Measurements from ENCODE around the gene GPRIN3.
"Not testable (repeated sequence)": the region's sequence is repeated elsewhere in the genome, so short reads cannot be mapped to it uniquely, and the experiment has no call there.

Gene GPRIN3

DNA sequence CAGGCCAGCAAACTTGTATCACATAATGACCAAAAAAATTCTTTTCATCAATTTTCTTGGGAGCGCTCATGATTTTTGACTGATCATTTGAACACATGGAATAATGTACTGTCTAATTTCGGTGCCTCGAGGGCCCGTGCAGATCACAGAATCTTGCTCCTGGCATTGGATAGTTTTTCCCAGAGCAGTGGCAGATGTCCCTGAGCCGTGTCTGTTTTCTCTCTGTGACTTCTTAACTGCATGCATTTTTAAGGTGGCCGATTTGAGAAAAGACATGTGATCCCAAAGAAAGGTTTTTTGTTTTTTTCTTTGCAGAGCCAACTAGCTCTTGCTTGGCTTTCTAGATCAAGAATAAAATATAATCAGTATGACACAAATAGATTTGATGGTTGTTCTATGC, 19.7 kb downstream of the GPRIN3 start:
- DNase-seq: no peak

DNA sequence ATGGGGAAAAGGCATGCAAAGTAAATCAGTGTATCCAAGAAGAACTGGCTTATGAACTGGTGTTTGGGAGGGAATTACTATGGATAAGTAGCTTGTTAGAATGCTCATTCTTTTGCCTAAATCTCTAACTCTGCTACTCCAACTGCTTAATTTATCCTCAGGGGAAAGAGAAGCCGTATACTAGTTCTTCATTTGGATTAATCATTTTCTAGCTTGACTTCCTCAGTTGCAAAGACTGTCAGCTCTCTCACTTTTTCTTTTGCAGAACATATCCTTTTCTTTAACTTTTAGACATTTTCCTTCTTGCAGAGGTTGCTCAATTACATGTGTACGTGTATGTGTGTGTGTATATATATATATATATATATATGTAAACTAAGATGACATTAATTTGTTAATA, 21.9 kb downstream of the GPRIN3 start:
- no peak for DNase-seq

DNA sequence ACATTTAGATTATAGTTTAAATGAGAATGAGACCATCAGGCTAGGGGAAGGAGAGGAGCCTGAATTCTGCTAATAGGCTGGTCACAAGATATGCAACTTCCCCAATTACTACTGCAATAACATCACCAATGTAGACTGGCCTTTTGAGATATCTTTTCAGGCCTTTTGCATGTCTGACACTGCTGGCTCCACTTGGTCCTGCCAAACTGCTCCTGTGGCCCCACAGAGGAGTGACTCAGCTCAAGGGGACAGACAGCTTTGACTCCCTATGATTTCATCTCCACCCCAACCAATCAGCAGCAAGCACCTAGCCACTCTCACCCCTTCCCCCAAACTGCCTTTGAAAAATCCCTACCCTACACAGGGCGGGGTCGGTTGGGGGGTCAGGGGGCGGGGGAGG, 22.8 kb downstream of the GPRIN3 start:
- no peak for DNase-seq

DNA sequence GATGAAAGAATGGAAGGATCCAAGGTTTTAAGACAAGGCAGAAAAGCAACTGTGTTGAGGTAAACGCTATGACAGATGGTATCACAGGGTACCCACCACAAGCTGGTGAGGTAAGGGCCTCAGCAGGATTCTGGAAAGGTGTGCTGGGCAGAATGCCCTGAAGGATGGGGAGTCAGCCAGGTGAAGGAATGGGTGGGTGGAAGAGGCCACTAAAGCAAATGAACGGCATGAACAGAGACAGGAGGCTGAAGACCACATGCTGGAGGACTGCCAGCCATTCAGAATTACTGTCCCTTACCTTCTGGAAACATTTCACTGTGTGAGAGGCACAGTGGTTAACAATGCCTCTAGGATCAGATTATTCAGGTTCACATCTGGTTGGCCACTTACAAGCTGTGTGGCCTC, 23.6 kb downstream of the GPRIN3 start:
- DNase-seq: no peak

DNA sequence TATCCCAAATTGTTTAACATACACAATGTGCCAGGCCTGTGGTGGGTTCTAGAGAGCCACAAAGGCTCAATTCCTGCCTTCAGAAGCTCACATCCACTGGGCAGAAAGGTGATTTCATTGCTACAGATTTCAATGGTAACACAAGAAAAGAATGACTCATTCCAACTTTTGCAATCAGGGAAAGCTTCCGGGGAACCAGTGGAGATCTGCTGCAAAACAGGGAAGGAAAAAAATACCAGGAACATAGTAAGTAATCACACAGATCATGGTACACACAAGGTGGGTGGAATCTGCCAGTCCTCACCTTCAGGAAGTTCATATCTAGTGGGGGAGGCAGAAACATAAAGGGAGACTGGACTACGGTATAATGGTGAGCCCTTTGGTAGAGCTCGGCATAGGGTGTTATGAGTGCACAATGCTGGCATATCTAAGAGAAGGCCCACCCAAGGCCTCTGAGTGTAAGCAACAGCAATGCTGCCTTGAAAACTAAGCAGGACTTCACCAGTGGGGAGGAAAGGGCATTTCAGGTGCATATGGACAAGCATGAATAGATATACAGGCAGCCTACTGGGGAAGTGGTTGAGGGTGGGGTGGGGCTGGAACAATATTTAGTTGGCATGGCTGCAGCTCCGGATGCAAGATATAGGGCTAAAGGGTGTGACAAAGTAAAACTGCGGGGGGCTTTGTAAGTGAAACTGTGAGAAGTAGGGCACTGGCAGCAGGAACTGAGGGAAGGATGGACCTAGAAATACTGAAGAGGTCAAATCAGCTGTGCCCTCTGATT, 24.2 kb downstream of the GPRIN3 start:
- no peak for DNase-seq

DNA sequence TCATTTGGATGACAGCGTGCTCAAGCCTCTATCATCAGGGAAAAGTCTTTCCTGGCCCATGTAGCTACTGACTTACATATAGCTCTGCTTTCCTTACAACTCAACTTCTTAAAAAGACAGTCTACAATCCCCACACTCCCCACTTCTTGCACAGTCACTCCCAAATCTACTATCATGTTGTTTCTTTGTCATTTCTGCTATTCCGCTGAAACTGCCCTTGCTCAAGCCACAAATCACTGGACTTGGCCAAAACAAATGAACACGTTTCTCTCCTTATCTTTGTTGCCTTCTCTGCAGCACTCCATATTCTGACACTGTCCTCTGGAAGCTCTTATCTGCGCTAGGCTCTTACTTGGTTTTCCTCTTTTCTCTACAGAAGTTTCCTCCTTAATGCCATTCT, 28.2 kb downstream of the GPRIN3 start:
- no peak for DNase-seq

DNA sequence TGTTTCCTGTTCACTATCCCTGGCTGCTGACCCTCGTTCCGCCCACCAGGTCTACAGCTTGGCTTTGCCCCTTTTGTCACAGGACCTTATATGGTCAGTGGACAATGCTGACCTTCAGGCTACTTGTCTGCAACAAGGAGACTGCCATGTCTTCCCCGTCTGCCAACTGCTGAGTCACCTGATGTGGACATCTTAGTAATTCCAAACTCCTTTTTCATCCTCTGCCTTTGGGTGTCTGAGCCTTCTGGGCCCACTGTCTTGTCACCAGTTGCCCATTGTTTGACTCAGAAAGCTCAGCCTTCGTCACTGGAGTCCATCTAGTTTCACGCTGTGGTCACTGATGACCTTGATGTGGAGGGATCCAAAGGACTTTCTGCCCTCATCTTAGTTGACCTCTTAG, 30.2 kb downstream of the GPRIN3 start:
- no peak for DNase-seq

DNA sequence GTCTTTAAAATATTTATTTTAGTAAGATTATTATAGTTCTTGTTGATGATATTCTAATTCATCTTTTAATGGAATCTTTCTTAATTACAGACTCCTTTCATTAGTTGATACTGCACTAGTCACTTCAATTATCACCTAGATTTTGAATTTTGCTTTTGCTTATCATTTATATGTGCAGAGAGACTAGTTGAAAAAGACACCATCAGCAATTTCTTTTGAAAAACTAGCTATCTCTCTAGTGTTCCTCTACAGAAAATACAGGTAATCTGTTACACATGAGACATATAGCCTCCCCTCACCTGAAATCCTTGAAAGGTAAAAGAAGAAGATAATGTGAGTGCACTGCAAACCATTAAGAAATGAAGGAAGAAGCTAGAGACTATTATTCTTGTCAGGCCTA, 31.3 kb downstream of the GPRIN3 start:
- no peak for DNase-seq

DNA sequence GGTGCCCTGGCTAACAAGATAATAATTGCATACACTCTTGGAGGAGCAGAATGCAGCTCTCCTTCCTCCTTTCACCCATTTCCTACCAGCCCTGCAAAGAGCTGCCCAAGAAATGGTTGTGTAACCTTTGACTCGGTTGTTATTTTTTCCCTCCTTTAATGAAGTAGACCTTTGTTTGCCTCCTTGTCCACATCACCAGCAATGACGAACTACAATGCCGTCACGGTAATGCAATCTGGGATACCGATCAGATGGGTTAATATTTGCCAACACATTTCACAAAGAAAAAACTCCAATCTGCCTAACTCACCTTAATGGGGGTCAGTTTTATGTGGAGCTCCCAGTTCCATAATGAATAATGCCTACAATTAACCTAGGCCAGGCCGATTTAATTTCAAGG, 32.0 kb downstream of the GPRIN3 start:
- no peak for DNase-seq

DNA sequence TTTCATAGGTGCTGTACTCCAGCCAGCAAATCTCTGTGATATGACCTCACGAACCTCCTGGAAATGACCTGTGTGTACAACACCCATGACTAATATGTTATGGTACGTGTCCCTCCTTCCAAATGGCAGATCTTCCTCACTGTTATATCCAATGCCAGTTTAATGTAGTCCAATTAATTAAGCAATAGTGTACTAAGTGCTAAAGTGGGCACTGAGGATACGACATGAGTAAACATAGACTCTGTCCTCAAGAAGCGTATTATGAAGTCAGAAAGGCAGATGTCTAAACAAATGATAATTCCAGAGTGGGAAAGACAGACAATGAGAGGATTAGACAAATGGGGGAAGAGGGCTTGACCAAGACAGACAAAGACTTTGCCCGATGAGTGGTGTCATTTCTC, 33.9 kb downstream of the GPRIN3 start:
- DNase-seq: no peak

DNA sequence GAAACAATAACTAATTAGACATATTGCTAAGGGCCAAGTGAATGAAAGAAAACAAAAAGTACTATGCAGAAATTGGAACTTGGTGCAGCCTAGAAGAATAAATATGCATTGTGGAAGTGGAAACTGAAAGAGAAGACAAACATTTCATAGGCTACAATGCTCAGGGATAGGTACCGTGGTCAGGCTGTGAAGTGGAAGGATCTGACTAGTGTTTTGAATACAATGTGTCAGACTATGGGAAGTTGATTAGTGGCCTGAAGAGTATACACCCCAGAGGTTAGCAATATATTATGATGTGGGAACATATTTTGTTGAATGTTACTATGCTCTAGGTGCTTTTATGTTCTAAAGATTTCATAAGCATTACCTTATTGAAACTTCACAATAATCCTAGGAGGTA, 36.8 kb downstream of the GPRIN3 start:
- no peak for DNase-seq

DNA sequence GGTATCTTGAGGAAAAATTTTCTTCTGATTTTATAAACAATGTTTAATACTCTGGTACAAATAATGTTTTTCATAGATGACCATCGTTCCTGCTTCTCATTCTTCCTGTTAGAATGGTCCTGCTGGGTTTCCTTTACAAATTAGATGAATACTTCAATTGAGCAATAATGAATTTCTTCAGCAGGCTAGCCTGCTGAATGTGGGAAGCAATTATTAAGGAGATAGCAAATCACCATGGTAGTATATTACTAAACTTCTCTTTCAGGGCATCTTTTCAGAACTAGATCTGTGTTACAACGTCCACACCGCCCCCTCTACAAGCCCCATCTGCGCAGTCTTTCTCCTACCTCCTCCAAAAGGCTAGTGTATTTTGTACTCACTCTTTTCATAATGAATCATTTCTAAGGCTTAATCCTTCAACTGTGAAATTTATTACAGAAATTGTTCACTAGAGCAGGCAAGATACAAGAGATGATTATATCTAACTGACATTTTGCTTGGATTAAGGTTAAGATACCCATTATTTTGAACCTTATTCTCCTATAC, 38.4 kb downstream of the GPRIN3 start:
- DNase-seq: no peak

DNA sequence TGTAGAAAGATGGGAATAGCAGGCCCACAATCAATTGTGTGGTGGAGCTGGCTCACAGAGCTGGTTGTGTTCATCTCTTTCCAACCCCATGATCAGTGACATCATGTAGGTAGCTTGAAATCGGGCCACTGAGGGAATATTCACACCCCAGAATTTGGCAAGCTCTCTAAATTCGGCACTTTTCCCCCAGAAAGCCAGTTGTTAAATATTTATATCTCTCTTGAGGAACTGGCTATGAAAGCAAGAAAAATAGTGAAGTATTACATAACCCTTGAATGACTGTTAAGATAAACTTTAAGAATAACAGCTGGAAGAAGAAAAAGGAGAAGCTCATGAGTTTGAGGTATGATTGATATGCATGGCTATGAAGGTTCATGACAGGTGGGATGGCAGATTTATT, 38.9 kb downstream of the GPRIN3 start:
- no peak for DNase-seq

DNA sequence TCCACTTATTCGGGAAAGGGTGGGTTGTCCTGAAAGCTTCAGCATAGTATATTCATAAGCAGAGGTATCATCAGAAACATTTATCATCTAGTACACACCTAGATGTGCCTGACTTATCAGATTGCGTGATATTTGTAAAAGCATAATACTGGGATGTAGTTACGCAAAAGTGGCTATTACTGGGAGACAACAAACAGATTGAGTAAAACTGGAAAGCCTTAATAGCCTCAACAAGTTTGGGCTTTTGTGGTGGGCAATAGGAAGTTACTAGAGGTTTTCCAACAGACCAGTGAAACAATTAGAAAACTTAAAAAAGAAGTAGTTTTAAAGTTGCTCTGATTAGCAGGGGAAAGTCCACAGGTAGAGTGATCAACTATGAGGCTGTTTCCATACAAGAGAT, 39.8 kb downstream of the GPRIN3 start:
- no peak for DNase-seq

DNA sequence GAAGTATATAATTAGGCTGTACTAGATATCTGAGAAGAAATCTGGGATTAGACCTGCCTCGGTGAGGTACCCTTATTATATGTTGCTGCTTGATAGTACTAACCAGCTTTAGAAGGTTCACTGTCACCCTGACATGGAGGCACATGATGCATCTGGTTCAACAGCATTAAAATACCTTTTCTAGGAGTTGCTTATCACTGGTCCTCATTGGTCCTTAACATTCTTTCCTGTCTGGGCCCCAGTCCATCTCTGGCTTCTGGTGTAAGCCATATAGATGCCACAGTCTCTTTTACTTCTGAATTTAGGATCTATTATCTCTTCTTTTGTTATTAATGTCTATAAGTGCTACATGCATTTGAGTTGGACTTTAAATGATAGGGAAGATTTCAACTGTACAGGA, 40.2 kb downstream of the GPRIN3 start:
- no peak for DNase-seq

DNA sequence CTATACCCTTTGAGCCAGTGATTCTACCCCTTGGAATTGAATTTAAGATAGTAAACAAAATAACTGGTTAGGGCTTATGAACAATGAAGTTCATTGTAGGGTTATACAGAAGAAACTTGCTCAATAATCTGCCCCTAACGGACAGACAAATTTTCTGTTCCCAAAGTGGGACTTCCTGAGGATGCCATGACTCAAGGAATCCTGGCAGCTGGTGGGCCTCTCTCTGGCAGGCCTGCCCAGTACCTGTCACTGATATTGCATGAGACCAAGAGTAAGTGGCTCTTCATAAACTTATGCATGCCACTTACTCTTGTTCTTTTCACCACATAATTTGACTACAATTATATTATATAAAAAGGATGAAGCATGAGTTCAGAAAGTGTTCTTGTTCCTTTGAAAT, 41.5 kb downstream of the GPRIN3 start:
- DNase-seq: no peak

DNA sequence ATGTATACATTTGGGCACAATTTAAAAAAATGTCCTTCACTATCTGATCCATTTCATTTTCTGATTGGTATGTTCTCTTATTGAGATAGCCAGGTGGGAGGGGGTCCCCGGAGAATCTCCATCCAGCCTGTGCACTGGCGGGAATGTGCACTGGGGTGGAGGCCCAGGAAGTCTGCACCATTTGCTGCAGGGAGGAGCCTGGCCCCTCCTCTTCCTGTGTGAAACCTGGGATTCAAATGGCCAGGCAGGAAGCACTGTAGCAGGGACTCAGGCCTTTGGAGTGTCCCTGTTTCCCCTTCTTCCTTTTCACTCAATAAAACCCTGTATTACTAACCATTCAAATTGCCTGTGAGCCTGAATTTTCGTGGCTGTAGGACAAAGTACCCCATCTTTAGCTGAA, 44.3 kb downstream of the GPRIN3 start:
- DNase-seq: no peak

DNA sequence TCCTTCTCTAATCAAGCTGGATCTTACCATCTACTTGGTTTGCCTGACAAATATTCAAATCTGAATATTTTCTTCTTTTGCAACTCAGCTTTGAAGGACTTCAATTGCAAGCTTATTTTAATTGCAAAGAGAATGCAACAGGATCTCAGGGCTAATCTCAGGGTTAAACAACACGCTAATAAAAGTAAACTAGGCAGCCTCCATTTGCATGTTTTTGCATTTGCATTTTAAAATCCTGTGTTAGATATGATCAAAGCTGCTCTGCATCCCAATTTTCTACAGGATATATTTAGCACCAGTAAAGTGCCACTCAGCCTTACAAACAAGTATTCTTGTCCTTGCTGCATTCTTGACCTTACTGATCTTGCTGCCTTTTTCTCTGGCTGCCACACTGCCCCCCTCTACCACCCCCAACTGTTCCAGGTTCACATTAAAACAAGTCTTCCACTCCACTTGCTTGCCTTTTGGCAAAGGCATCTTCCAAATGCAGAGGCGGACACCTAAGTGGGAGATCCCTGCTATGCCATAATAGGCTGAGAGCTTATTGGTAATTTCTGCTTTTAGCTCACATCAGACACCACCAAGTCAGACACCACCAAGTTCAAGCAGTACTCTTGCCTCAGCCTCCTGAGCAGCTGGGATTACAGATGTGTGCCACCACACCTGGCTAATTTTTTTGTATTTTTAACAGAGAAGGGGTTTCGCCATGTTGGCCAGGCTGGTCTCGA, 48.1 kb downstream of the GPRIN3 start:
- no peak for DNase-seq

DNA sequence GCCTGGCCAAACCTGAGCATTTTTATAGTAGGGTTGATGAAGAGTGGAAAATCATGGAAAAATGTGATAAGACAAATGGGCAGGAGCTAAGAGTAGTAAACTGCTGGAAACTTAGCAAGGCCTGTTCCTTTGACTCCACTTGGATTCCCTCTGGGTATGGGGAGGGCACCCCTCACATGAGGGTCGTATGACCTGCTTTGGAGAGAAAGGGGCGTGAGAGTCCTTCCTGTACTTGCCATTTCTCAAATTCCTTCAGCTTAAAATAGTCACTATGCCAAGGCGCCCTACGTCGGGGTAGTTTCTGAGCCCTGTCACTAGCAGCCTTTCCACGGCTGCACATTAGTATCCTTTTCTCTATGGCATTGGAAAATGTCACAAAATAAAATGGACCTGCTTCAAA, 49.1 kb downstream of the GPRIN3 start:
- no peak for DNase-seq

DNA sequence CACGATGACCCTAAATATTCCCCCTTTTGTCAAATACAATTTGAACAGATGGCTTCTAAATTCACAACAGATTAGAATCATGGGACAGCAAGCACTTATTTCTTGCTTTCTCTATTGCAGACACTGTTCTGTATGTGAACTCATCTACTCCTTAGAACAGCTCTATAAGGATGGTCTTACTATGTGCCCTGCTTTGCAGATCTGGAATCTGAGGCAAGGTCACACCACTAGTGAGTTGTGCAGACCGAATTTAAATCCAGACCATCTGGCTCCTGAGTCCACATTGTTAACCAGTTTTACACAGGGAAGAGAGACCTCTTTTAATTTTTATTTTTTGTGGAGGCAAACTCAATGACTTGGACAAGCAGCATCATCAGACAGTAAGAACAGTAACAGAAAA, 50.2 kb downstream of the GPRIN3 start:
- no peak for DNase-seq

DNA sequence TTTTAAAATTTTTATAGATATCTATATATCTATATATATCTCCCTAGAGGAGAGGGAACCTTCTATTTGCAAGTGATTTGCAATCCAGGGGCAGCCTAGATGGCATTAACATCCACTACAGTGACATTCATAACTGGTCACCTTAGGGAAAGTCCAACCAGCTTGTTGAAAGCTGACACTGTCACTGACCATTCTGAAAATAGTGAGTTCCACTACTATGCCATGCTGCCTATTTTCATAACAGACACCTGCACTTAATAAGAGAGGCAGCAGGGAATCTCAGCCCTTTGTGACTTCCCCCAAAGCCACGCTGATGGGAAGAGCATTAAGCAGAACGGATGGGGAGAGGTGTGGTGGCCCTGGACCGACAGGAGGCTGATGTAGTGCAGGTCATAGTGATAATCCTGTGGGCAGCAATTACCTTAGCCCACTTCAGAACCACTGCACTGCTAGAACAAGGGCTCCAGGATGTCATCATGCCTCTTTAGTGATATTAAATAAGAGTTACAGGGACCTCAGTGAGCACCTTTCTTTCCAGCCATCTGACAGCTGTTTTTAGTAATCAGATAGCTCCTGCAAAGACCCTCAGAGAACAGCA, 51.3 kb downstream of the GPRIN3 start:
- DNase-seq: no peak

DNA sequence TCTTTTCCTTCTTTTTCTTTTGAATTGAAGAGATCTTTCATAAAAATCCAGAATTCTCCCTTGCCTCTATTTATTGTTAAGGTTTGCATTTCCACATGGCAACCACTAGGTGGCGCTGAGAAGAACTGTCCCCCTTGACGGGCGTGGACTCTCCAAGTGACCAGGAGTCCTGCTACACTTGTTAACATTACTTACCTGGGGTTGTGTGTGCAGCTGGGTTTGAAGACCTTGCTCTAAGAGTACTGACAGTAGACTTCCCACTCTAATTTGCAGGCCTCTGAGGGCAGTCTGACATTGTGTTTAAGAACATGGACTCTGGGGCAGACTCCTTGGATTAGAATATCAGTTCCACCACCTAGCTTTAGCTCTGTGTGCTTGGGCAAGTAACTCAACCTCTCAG, 52.8 kb downstream of the GPRIN3 start:
- no peak for DNase-seq

DNA sequence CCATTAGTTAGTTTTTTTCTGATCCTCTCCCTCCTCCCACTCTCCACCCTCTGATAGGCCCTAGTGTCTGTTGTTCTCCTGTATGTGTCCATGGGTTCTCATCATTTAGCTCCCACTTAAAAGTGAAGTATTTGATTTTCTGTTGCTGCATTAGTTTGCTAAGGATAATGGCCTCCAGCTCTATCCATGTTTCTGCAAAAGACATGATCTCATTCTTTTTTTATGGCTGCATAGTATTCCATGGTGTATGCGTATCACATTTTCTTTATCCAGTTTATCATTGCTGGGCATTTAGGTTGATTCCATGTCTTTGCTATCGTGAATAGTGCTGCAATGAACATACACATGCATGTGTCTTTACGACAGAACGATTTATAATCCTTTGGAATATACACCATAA, 53.3 kb downstream of the GPRIN3 start:
- not testable (repeated sequence) for DNase-seq

DNA sequence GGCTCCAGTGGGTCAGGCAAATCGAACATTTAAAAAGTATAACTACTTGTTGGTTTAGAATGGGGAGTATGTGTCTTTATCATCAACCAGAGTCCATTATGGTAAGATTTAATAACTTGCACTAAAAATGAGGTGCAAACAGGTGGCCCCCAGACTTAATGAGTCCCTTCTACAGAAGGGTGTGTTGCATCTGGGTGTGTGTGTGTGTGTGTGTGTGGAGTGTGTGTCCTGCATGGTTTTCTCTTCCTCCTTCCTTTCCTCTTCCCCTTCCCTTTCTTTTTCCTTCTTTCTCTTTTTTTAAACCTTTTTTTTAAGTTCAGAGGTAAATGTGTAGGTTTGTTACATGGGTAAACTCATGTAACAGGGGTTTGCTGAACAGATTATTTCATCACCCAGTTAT, 53.7 kb downstream of the GPRIN3 start:
- no peak for DNase-seq
